GM19025 (cell line): ENCODE data around the gene TBC1D8.

ENCODE experiments used
- ATAC-seq: cut with Tn5 transposase; IDR thresholded peaks from one replicate; pipeline ENCODE4 v1.9.1; 2021; ENCODE audit warnings: mild to moderate bottlenecking, low read depth, moderate library complexity; ENCODE audit not compliant: unreplicated experiment

The TBC1D8 gene

DNA sequence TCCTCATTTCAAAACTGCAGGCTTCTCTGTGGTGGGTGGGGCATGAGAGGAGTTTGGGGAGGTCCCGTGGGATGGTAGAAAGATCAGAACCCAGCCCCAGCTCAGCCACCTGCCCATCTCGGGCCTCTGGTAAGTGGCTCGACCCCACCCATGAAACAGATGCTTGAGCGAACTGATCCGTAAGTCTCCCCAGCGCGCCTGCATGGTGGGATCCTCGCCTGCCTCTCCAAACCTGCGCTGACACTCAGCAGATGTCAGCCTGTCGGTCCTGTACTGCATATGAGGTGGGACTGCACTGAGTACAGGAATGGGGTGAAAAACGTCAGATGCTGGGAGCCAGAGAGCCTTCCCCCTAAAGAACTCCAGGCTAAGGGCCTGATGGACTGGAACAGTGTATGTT, 165.0 kb downstream of the TBC1D8 start:
- no peak for ATAC-seq

DNA sequence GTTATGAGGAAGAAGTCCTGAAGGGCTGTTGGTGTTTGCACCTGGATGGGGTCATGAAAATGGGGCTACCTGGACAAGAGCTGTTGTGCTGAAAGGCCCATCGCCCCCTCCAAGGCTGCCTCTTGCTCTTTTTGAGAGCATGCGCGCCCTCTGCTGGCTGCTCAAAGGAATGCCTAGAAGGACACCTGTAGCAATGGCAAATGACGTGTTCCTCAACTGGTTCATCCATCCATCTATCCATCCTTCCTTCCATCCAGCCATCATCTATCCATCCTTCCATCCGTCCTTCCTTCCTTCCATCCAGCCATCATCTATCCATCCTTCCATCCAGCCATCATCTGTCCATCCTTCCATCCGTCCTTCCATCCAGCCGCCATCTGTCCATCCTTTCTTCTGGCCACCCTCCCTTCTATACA, 166.3 kb downstream of the TBC1D8 start:
- no peak for ATAC-seq

DNA sequence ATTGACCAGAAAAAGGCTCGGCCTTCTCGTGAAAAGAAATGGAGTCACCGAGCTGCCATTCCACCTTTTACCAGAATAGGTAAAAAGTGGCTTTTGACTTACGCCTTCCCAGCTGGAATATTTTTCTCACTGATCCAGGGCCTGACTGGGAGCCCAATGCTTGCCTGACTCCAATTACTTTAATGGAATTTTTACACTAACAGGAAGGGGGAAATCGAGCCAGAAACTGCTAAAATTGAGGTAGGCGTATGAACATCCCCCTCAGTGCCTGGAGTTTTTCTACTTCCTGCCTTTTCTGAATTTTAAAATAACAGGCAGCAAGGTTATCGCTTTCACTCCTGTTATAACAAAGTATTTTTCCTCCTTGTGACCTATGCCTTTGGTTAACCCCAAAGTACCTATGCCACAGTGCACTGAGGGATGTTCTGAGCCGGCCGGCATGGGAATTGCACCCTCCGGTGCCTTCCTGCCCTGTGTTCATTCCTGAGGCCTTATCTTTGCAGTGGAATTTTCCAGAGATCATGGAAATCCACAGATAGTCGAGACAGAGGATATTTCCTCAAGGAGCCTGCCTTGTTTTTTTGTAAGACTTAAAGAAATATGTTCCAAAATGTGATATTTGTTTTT, 167.4 kb downstream of the TBC1D8 start:
- ATAC-seq = no peak

GRCh38 chr2:100983201-100983600, 168.0 kb downstream of the TBC1D8 start:
- no peak for ATAC-seq

DNA sequence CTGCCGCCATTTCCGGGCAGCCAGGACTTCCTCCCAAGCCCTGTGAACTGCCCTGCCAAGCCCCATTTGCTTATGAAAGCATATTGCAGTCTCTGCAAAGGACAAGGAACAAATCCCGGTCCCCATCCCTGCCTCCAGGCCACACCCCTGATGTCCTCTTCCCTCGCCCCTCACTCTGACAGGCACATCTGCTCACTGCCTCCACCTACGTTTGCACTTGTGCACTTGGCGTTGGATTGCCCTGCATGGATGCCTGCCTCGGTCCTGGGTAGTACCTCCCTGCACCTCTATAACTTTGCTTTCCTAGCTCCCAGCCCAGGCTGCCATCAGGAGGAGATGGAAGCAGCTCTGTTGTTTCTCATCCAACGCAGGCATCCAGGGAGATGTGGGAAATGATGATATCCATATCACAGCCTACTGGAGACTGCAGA, 168.7 kb downstream of the TBC1D8 start:
- no peak for ATAC-seq

DNA sequence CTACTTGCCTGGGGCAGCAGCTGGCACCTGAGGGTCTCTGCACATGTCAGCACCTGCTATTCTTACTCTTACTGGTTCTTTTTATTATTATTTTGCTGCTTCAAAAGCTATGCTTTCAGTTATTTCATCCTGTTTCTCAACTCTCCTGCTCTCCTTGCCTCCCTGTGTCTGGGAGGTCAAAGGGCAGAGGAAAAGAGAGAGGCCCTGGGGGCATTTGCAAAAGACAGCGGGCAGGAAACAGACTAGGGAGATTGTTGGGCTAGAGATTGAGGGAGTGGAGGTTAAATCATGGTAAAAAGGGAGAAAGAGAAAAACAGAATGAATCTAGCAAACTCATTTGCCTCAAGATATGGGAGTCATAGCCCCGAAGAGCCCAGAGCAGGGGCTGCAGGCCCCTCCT, 170.2 kb downstream of the TBC1D8 start:
- ATAC-seq = no peak

GRCh38 chr2:100980046-100980445, 171.1 kb downstream of the TBC1D8 start:
- ATAC-seq = no peak

DNA sequence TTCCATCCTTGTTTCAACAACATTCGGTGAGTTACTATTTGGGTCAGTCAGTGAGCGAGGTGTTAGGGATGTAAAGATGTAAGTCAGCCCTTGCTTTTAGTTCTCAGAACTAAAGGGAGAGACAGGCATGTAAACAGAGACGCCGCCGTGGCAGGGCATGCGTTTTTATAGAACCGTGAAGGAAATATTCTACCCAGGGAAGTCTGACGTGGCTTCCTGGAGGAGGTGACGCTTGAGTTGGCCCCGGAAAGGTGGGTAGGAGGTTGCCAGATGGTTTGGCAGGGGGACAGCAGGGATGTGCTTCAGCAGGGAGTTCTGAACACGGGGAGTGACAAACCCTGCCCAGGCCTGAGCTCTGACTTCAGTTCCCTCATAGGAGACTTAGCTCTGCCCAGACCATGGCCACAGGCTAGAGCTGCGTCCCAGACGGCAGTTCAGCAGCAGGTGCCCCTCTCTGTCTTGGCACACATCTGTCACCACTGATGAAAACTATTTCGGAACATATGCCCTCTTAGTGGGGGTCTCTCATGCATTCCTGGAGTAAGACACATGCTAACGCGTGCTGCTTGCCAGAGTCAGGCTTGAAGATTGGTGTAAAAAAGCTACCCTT, 172.5 kb downstream of the TBC1D8 start:
- no peak for ATAC-seq

- ATAC-seq = no peak
Observed at GRCh38 chr2:100977511-100977910, 173.7 kb downstream of the TBC1D8 start.

- peak; percentile 74 for ATAC-seq
Observed at GRCh38 chr2:100976645-100977391, 174.4 kb downstream of the TBC1D8 start.

DNA sequence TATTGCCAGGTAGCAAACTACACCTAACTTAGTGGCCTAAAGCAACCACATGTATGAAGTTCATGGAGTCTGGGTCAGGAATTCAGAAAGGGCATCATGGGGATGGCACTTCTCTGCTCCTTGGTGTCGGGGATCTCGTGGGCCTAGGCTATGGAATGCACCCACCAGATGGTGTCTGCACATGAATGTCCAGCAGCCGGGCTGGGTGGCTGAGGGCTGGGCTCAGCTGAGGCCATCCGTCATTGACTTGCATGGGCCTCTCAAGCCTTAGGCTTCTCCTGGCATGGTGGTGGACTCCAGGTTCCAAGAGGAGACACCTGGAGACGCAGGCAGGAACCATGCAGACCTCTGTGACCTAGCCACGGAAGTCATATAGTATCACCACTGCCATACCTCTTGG, 175.1 kb downstream of the TBC1D8 start:
- no peak for ATAC-seq

GRCh38 chr2:100975521-100975785, 175.7 kb downstream of the TBC1D8 start:
- no peak for ATAC-seq

DNA sequence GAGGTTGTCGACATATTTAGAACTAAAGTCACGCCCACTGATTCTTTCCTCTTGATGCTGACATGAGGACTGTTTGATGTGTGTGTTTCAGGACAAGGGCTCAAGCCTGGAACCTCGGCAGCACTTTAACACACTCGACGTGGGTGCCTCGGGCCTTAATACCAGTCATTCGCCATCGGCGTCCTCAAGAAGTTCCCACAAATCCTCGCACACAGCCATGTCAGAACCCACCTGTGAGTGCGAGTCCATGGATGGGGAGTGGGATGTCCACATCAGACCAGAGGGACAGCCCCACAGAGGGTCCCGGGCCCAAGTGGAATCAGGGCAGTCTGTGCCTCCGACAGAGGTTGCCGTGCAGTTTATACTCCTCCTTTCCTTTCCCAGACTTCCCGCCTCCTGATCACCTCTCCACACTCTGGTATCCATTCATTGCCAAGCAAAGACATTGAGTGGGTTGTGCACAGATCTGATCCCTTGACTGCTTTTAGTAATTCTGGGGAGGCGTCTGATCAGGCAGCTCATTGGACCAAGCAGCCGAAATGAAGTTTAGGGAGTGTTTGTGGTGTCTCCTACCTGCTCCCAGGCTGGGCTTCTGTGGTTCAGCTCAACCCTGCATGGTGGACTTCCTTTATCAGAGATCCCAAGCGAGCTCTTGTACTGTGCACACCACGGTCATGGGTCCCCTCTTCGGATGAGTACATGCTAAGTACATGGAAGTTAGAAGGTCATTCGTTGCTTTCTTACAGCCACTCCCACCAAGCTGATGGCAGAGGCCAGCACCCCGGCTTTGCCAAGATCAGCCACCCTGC, 176.3 kb downstream of the TBC1D8 start:
- no peak for ATAC-seq

GRCh38 chr2:100972452-100972851, 178.7 kb downstream of the TBC1D8 start:
- no peak for ATAC-seq

GRCh38 chr2:100971221-100971620, 180.0 kb downstream of the TBC1D8 start:
- no peak for ATAC-seq

GRCh38 chr2:100969998-100970397, 181.2 kb downstream of the TBC1D8 start:
- no peak for ATAC-seq

DNA sequence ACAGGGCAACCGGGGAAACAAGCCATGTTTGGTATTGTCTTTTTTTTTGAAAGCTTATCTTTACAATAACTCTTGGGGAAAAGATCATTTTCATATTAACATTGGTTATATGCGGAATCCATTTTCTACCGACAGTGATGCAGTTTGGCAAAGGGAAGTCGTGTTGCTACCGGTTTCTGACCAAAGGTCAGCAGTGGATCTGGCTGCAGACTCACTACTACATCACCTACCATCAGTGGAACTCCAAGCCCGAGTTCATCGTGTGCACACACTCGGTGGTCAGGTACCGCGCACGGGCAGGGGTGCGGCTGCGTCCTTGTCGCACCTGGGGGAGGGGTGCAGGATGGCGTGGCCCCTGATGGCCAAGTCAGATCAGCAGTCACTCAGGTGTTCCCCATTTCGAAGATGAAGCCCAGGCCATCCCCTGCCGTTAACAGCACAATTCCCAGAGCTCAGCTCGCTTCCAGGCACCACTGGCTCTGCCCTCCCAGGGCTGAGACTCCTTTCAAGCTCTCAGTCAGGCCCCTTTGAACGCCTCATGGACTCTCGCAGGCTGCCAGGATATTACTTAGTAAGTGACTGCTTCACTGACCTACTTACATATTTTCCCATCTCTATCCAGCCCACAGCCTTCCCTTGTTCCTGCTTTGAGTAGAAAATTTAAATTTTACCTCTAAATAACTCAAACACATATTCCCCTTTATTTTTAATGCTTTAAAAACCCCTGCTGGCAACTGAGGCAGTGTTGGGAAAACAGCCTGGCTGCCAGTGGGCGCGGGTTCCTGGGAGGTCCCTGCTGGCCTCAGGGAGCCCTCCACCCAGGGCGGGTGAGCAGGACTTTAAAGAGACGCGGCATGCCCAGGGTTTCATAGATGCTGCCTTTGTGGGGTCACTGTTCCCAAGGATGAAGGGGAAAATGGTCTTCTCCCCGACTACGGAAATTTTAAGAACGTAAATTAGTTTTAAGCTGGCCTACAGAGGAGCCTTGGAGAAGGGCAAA, 182.7 kb downstream of the TBC1D8 start:
- no peak for ATAC-seq

GRCh38 chr2:100967716-100968115, 183.5 kb downstream of the TBC1D8 start:
- no peak for ATAC-seq

GRCh38 chr2:100965596-100965995, 185.6 kb downstream of the TBC1D8 start:
- no peak for ATAC-seq

DNA sequence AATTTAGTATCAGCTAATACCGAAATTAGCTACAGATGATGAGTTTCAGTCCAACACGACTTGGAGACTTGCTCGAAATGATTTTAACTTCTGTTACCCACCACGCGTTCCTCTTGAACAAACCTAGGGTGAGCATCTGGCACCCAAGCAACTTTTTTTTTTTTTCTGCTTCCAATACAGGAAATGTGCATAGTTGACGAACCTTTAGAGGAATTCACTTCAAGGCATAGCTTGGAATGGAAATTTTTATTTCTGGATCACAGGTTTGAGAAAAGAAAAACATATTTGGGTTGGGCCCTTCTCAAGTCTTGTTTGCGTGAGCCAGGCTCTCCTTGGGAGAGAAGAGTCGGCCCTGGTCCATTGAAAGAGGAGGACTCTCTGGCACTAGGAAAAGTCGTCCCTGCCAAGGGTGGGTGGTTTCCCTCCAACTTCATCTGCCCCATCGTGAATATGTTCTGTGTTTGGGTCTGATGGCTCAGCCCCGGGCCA, 186.5 kb downstream of the TBC1D8 start:
- ATAC-seq = no peak
